GM13976 (cell line): ENCODE results near the gene ZNF256.

Source experiments
- DNase-seq: peaks from one replicate; pipeline ENCODE4 v3.0.0; 2012; ENCODE audit warnings: low spot score
- CTCF ChIP-seq: IDR thresholded peaks from 2 replicates; pipeline ENCODE4 v1.5.1; 2012; ENCODE audit warnings: borderline replicate concordance, mild to moderate bottlenecking; ENCODE audit not compliant: insufficient read depth; ENCODE audit errors: extremely low read depth, missing control alignments, control extremely low read depth
- in situ Hi-C: fragments of 300-500 bp; cut with MboI; formaldehyde crosslinking; loops from one replicate; pipeline ENCODE4 v1.12.0; 2022; ENCODE audit warnings: low sequenced_read_pairs, mixed read lengths, inconsistent platforms; ENCODE audit not compliant: unreplicated experiment

ZNF256 gene

GRCh38 chr19:57954996-57955395, 7.5 kb upstream of the ZNF256 start:
- in situ Hi-C loops: no loop called here
- no peak for TF ChIP-seq CTCF
- DNase-seq: no peak

DNA sequence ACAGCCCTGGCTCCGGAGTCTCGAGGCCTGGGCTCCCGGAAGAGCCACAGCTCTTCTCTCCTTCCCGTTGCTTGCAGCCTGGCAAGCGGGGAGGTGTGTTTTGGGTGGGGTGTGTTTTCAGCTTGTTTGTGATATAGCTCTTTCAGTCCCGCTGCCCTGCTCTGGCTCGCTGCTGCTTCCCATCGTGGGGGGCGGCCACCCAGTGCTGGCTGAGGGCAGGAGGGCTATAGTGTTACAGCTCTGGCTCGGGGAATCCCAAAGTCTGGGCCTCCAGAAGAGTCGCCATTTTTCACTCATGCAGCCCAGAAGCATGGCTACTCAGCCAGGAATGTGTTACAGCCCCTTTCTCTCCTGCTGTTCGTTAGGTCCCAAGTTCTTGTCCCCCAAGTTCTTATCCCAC, 2.2 kb upstream of the ZNF256 start:
- in situ Hi-C loops: no loop called here
- TF ChIP-seq CTCF: no peak

DNA sequence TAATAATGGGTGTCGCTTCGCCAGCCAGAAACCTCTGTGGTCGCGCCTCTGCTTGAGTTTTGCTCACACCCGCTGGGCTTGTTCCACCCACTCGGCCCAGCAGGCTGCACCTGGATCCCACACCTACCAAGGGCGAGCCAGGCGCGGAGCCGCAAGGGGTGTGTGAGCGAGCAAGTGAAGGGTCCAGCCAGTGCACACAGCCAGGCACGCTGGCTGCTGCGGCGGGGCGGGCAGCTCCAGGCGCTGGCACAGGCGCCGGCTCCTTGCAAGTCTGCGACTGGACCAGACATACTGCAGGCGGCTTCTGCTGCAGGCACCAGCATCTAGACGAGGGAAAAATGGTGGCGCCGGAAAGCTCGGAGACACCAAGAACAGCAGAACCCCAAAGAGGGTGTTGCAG, 1.8 kb upstream of the ZNF256 start:
- TF ChIP-seq CTCF: no peak
- no peak for DNase-seq
- in situ Hi-C loops: no loop called here

More for the DNA sequence above, 2.2 kb upstream of the ZNF256 start:
- no peak for DNase-seq

GRCh38 chr19:57947088-57947418, 453 bp downstream of the ZNF256 start:
- no peak for TF ChIP-seq CTCF
- in situ Hi-C loops: no loop called here
- DNase-seq: no peak

DNA sequence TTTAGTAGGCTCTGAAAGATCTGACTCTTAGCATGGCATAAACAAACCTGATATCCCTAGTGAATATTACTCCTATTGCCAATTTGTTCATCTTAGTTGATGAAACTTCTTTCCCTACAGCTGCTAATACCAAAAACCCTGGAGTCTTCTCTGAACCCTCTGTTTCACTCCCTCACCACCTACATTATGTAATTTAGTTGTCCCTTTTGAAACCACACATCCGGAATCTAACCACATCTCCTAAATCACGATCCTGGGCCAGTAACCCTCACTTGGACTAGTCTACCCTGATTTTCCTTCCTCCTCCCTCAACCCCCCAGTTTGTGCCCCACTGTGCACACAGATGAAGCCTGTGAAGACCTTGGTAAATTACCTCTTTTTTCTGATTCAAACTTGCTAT, 1.2 kb downstream of the ZNF256 start:
- TF ChIP-seq CTCF: no peak
- DNase-seq: no peak
- in situ Hi-C loops: no loop called here

DNA sequence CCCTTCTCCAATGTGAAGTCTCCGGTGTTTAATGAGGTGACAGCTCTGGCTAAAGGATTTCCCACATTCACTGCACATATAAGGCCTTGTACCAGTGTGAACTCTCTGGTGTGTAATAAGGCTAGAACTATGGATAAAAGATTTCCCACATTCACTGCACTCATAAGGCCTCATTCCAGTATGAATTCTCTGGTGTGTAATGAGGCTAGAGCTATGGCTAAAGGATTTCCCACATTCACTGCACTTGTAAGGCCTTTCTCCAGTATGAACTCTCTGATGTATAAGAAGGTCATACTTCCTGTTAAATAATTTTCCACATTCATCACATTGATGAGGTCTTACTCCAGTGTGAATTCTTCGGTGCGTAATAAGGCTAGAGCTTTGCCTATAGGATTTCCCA, 5.9 kb downstream of the ZNF256 start:
- TF ChIP-seq CTCF: no peak
- in situ Hi-C loops: no loop called here

GRCh38 chr19:57935731-57936130, 11.8 kb downstream of the ZNF256 start:
- TF ChIP-seq CTCF: no peak
- DNase-seq: no peak
- in situ Hi-C loops: no loop called here

More for the DNA sequence above, 5.9 kb downstream of the ZNF256 start:
- DNase-seq: no peak
